Panc1 (cell line): ENCODE data around the gene ZBED4. TPM values are rescaled to one million over a fixed set of nuclear protein-coding genes. Genes with fewer than 3 reads are reported as not detected.

Source experiments
- ATAC-seq: fragments of 200-7000 bp; cut with Tn5 transposase; 2 replicates; pipeline ENCODE4 v1.9.1; 2020; ENCODE audit warnings: mild to moderate bottlenecking, moderate library complexity
- BruUV-seq: library from RNA; stranded (reverse); fragments of 400-500 nt; replicated peaks from 2 replicates; lab custom pipeline; 2021; lab: Mats Ljungman, UMichigan
- CTCF ChIA-PET: fragments of 300-600 bp; sonication (Branson Sonifier 250); formaldehyde crosslinking; loops from one replicate; lab custom pipeline; 2022; ENCODE audit warnings: antibody characterized with exemption; lab: Charles Lee
- POLR2A ChIA-PET: fragments of 300-600 bp; sonication (Branson Sonifier 250); formaldehyde crosslinking; loops from one replicate; lab custom pipeline; 2022; ENCODE audit warnings: antibody characterized with exemption; lab: Charles Lee
- DNase-seq: peaks from one replicate; pipeline ENCODE4 v3.0.0-alpha.2; 2010; ENCODE audit warnings: low read depth, low spot score
- H3K27ac ChIP-seq: 2 replicates; pipeline ENCODE4 v1.5.1; 2011; ENCODE audit warnings: mild to moderate bottlenecking, low read length, inconsistent platforms
- H3K27me3 ChIP-seq: fragments of 200-500 bp; sonication (Bioruptor generic); 2 replicates; pipeline ENCODE4 v1.6.0; 2014; ENCODE audit warnings: low read length, inconsistent platforms; ENCODE audit not compliant: control insufficient read depth, insufficient read depth
- H3K36me3 ChIP-seq: fragments of 200-500 bp; sonication (Bioruptor generic); 2 replicates; pipeline ENCODE4 v1.5.1; 2014; ENCODE audit warnings: inconsistent platforms, mild to moderate bottlenecking, low read length, moderate library complexity; ENCODE audit not compliant: control insufficient read depth, insufficient read depth
- H3K4me1 ChIP-seq: 2 replicates; pipeline ENCODE4 v1.5.1; 2011; ENCODE audit warnings: inconsistent platforms, mild to moderate bottlenecking, low read length, moderate library complexity; ENCODE audit not compliant: control insufficient read depth, insufficient read depth
- H3K4me3 ChIP-seq, 2 experiments: 2 replicates each; pipeline ENCODE4 v1.5.1; 2011 to 2012; ENCODE audit warnings: low read depth in 2 of 2, low read length in 2 of 2, mild to moderate bottlenecking in 2 of 2, inconsistent platforms in 1 of 2, moderate library complexity in 1 of 2
- H3K9me3 ChIP-seq: fragments of 200-500 bp; sonication (Bioruptor generic); 2 replicates; pipeline ENCODE4 v1.5.1; 2014; ENCODE audit warnings: low read depth, mild to moderate bottlenecking, inconsistent platforms, low read length, moderate library complexity; ENCODE audit not compliant: control insufficient read depth, insufficient read depth
- CTCF ChIP-seq: fragments of 450-650 bp; IDR thresholded peaks from 2 replicates; pipeline ENCODE4 v1.5.1; 2017; ENCODE audit warnings: mild to moderate bottlenecking
- POLR2AphosphoS5 ChIP-seq: IDR thresholded peaks from 2 replicates; pipeline ENCODE4 v1.6.1; 2012; ENCODE audit warnings: mild to moderate bottlenecking, low read depth, low read length, moderate library complexity
- REST ChIP-seq, 2 experiments: IDR thresholded peaks; 2 replicates each; pipeline ENCODE4 v1.6.1; 2011 to 2012; ENCODE audit warnings: low read depth in 2 of 2, control low read depth in 1 of 2, low read length in 1 of 2, mild to moderate bottlenecking in 1 of 2, moderate library complexity in 1 of 2; ENCODE audit not compliant: insufficient read depth in 1 of 2
- SIN3A ChIP-seq: IDR thresholded peaks from 2 replicates; pipeline ENCODE4 v1.6.1; 2012; ENCODE audit warnings: low read depth, mild to moderate bottlenecking, low read length, moderate library complexity, borderline replicate concordance; ENCODE audit not compliant: insufficient read depth
- TCF7L2 ChIP-seq: IDR thresholded peaks from 2 replicates; pipeline ENCODE4 v1.6.1; 2011; ENCODE audit warnings: mild to moderate bottlenecking, low read depth, low read length, inconsistent platforms
- in situ Hi-C: cut with HindIII; loops from 2 replicates; pipeline ENCODE4 v1.10.0; 2016; ENCODE audit warnings: low sequenced_read_pairs, low pct_unique_long_range_greater_than_20kb
- intact Hi-C: fragments of 100-400 bp; cut with micrococcal nuclease; formaldehyde crosslinking; loops from one replicate; pipeline ENCODE4 v1.10.0; 2022; ENCODE audit not compliant: unreplicated experiment
- total RNA-seq: library from RNA; stranded (reverse); gene quantifications from one replicate; pipeline ENCODE4 v1.2.1, GENCODE V29; 2021; ENCODE audit not compliant: unreplicated experiment

ZBED4 gene
- total RNA-seq, 1 experiment from 2014 or later: 17.3 TPM

DNA sequence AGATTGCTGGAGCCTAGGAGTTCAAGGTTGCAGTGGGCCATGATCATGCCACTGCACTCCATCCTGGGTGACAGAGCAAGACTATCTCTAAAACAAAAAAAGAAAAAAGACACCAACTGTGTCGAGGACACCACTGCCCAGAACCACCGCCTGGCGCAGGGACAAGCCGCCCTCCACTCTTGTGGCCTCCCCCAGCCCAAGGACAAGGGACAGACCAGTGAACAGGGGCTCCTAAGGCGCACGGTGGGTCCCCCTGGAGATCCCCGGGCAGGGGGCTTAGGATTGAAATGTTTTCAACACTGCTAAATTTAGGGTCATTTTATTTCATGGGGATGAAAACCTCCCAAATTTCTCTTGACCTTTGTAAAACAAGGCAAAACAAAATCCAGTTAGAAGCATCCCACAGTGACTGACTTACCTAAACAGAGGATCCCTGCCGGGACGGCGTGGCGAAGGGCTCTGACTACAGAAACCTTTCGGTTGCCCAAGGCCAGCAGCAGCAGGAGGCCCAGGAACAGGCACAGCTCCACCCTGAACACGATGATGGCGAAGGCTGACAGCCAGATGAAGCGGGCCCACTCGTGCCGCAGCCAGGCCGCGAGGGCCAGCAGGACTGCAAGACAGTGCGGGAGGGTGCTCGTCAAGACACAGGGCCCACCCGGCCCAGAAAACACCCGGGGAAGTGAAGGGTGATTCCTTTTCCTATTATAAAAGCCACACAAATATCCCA lies 56.0 kb downstream of the ZBED4 start:
- DNase-seq: no peak
- no peak for ATAC-seq
- Histone ChIP-seq H3K27ac (no peak overlapping the region), H3K27me3 (no peaks in the 10 kb centered on the region), H3K4me1 (no peaks in the 10 kb centered on the region), H3K36me3 (no peaks in the 10 kb centered on the region), H3K9me3 (no peaks in the 10 kb centered on the region), H3K4me3 (no peak overlapping the region)
- POLR2A ChIA-PET: no interaction called here
- intact Hi-C loops: no loop called here
- in situ Hi-C loops: no loop called here
- BruUV-seq: no TSS peak
- CTCF ChIA-PET: no interaction called here
- TF ChIP-seq POLR2AphosphoS5 (no peak), SIN3A (no peak), REST (IDR thresholded peaks at IDR 0.05; ENCODE audit: insufficient read depth in 1 of 2, low read depth in 2 of 2, low read length in 1 of 2) (no peak), CTCF (no peak), TCF7L2 (no peak)

DNA sequence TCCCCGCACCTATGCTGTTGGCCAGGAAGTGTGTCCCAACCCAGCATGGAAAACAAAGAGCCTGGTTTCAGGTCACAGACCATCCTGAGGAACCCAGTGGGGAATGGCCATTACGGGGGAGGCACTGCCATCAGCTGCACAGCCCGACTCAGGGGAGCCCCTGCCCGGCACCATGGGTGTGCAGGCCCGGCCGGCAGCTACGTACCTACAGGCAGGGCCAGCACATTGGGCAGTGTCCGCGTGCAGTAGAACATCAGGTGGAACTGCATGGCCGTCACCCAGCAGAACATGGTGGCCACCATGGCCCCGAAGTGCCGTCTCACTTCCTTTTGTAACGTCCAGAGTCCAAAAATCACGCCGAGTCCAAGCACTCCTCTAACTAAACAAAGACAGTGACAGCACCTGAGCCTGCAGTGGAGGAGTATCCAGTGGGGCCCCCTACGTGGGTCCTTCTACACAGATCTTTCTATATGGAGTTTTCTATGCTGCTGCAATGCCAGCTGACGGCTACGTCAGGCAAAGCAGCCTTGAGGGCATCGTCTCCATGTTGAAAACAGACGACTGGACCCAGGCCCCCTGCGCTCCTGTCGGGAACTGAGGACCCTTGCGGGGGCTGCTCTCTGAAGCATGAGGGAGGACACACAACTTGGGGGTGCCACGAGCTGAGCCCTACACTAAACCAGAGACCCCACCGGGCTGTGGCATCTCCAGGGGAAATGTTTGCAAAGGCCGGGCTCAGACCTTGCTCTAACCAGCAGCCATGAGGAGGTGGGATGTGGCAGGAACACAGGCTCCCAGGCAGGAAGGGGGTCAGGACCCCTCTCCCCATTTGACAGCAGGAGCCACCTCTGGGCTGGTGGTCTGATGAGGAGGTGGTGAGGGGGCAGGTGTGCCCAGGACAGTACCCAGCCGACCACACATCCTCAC lies 56.8 kb downstream of the ZBED4 start:
- ChIA-PET CTCF (interaction anchor here (0.6 kb wide), 1 partner anchor 15 kb away, joined by 4 read pairs; no protein-coding TSS in a partner anchor), POLR2A (no interaction called here)
- H3K9me3 ChIP-seq: no peaks in the 10 kb centered on the region
- H3K27me3 ChIP-seq: no peaks in the 10 kb centered on the region
- no peaks in the 10 kb centered on the region for H3K36me3 ChIP-seq
- in situ Hi-C loops (no loop called here), intact Hi-C loops (no loop called here)
- no peak for DNase-seq
- H3K4me3 ChIP-seq: no peak overlapping the region
- H3K4me1 ChIP-seq: no peaks in the 10 kb centered on the region
- TF ChIP-seq SIN3A: no peak
- TF ChIP-seq POLR2AphosphoS5: no peak
- TF ChIP-seq REST (IDR thresholded peaks at IDR 0.05; ENCODE audit: insufficient read depth in 1 of 2, low read depth in 2 of 2, low read length in 1 of 2): no peak
- no peak for TF ChIP-seq CTCF
- TF ChIP-seq TCF7L2: no peak
- H3K27ac ChIP-seq: no peak overlapping the region
- no TSS peak for BruUV-seq
- no peak for ATAC-seq
